ENCODE results near the gene FAM8A1. TPM values are rescaled to one million over a fixed set of nuclear protein-coding genes. Genes with fewer than 3 reads are reported as not detected.
A peak's percentile ranks its signal among the peaks of the same experiment; 100 is the strongest.

Gene FAM8A1
- total RNA-seq, result 9.8 and 12.3 TPM in 2 replicates

- Histone ChIP-seq H3K27me3 (ENCODE audit: control insufficient read depth, insufficient read depth, low read length) (no peaks in the 10 kb centered on the region), H3K36me3 (ENCODE audit: control insufficient read depth, insufficient read depth, low read length) (no peaks in the 10 kb centered on the region), H3K4me3 (ENCODE audit: low read depth, low read length) (peak within 1 kb of the TSS; percentile 84)
- peak; percentile 54 for DNase-seq (ENCODE audit: low read depth)
- TF ChIP-seq CTCF (IDR thresholded peaks at IDR 0.05; ENCODE audit: insufficient read depth, low read length, poor library complexity, severe bottlenecking), result peak; percentile 62
Measured at GRCh38 chr6:17599877-17600526, at the start of gene FAM8A1. Gene FAM8A1, plus strand, starts transcription at chr6:17600302. Its CDS starts 108 bp downstream, at chr6:17600410.

- H3K27me3 ChIP-seq (ENCODE audit: control insufficient read depth, insufficient read depth, low read length), result no peaks in the 10 kb centered on the region
- H3K4me3 ChIP-seq (ENCODE audit: low read depth, low read length), result no peak overlapping the region
- no peak for DNase-seq (ENCODE audit: low read depth)
- no peak for TF ChIP-seq CTCF (IDR thresholded peaks at IDR 0.05; ENCODE audit: insufficient read depth, low read length, poor library complexity, severe bottlenecking)
- H3K36me3 ChIP-seq (ENCODE audit: control insufficient read depth, insufficient read depth, low read length), result no peaks in the 10 kb centered on the region
Measured at GRCh38 chr6:17551383-17551958, 48.6 kb upstream of the FAM8A1 start.

GRCh38 chr6:17552861-17553260 lies 47.2 kb upstream of the FAM8A1 start:
- no peak for TF ChIP-seq CTCF (IDR thresholded peaks at IDR 0.05; ENCODE audit: insufficient read depth, low read length, poor library complexity, severe bottlenecking)
- DNase-seq (ENCODE audit: low read depth), result no peak
- Histone ChIP-seq H3K4me3 (ENCODE audit: low read depth, low read length) (no peak overlapping the region), H3K36me3 (ENCODE audit: control insufficient read depth, insufficient read depth, low read length) (no peaks in the 10 kb centered on the region), H3K27me3 (ENCODE audit: control insufficient read depth, insufficient read depth, low read length) (no peaks in the 10 kb centered on the region)

- Histone ChIP-seq H3K36me3 (ENCODE audit: control insufficient read depth, insufficient read depth, low read length) (no peaks in the 10 kb centered on the region), H3K4me3 (ENCODE audit: low read depth, low read length) (no peak overlapping the region), H3K27me3 (ENCODE audit: control insufficient read depth, insufficient read depth, low read length) (no peaks in the 10 kb centered on the region)
- DNase-seq (ENCODE audit: low read depth), result no peak
- no peak for TF ChIP-seq CTCF (IDR thresholded peaks at IDR 0.05; ENCODE audit: insufficient read depth, low read length, poor library complexity, severe bottlenecking)
Measured at GRCh38 chr6:17556014-17556413, 44.1 kb upstream of the FAM8A1 start.

- H3K4me3 ChIP-seq (ENCODE audit: low read depth, low read length), result no peak overlapping the region
- TF ChIP-seq CTCF (IDR thresholded peaks at IDR 0.05; ENCODE audit: insufficient read depth, low read length, poor library complexity, severe bottlenecking), result no peak
- DNase-seq (ENCODE audit: low read depth), result no peak
- no peaks in the 10 kb centered on the region for H3K27me3 ChIP-seq (ENCODE audit: control insufficient read depth, insufficient read depth, low read length)
- H3K36me3 ChIP-seq (ENCODE audit: control insufficient read depth, insufficient read depth, low read length), result no peaks in the 10 kb centered on the region
Measured at GRCh38 chr6:17562636-17563035, 37.5 kb upstream of the FAM8A1 start.

GRCh38 chr6:17565399-17565798 lies 34.7 kb upstream of the FAM8A1 start:
- no peak for TF ChIP-seq CTCF (IDR thresholded peaks at IDR 0.05; ENCODE audit: insufficient read depth, low read length, poor library complexity, severe bottlenecking)
- Histone ChIP-seq H3K36me3 (ENCODE audit: control insufficient read depth, insufficient read depth, low read length) (no peaks in the 10 kb centered on the region), H3K4me3 (ENCODE audit: low read depth, low read length) (no peak overlapping the region), H3K27me3 (ENCODE audit: control insufficient read depth, insufficient read depth, low read length) (no peaks in the 10 kb centered on the region)
- DNase-seq (ENCODE audit: low read depth), result no peak

All from kidney epithelial cell (primary cell).